Fibroblast of skin of abdomen (primary cell): ENCODE data around the gene GABRB1.
"Not testable (repeated sequence)": the region's sequence is repeated elsewhere in the genome, so short reads cannot be mapped to it uniquely, and the experiment has no call there.

Experiments
- DNase-seq: peaks from one replicate; pipeline ENCODE4 v3.0.0-alpha.2; 2013

GABRB1 gene

DNA sequence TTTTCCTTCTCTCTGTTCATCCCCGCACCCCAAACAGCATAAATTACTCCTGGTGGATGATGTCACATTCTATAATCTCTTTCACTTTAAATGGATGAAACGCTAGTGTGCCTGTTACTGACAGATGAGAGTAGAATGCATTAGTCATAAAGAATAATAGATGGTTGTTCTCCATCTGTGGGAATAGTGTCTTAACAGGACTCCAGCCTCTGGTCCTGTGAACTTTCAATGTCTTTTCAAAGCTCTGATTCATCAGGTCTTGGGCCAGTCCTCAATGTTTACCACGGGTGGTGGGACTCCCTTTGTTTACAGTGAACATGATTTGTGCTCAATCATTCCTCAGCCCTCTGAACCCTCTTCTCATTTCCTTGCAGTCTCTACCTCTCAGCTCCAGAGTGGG, 182.6 kb downstream of the GABRB1 start:
- DNase-seq = peak; percentile 91

DNA sequence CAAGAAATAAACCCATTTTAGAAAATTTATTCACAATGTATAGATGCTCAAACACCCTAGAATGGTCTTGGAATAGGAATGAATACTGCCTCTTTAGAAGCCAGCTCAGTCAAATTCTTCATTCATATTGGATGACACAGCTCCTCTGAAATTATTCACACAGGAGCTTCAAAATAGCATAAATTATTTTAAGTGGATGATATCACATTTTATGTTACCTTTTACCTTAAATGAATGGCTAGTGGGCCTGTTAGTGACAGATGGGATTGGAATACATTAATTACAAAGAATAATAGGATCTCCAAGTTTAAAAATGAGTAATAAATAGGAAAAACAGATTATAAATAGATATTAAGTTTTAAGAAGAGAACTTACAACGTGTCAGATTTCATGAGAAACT, 184.4 kb downstream of the GABRB1 start:
- DNase-seq = peak; percentile 45

GRCh38 chr4:47217291-47217690, 185.9 kb downstream of the GABRB1 start:
- DNase-seq = no peak

- no peak for DNase-seq
These were observed 186.5 kb downstream of the GABRB1 start for GRCh38 chr4:47217884-47218283.

DNA sequence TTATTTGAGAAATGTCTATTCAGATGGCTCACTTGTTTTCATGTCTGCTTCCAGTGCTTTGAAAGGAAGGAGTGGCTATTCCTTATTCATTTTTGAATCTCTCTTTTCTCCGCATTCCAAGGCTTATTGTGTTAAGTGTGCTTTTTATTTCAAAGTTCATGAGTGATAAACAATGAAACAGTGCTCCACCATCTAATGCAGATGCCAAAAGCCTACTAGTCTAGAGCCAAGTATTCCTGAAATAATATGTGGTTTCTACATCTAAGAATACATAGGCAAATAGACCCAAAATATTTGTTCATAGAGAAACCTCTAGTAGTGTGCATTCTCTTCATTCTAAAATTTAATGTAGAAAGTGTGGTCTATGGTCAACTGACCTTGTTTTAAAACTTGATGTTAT, 187.3 kb downstream of the GABRB1 start:
- DNase-seq = no peak

DNA sequence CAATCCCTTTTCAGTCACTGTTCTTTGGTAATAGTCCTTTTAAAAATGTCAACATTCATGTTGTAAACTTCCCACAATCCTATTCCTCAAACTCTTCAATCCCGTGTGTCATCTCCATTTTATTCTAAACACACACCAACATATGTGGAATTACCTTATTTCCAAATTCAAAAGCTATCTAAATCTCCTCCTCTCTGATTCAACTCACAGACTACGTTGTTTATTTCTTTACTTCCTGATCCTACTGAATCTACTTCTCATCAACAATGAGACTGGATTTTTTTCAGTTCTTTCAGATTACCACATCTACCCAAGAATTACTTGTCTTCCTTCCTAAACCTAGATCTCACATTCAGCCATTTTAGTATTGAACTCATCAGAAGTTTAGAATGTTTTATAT, 188.2 kb downstream of the GABRB1 start:
- no peak for DNase-seq

DNA sequence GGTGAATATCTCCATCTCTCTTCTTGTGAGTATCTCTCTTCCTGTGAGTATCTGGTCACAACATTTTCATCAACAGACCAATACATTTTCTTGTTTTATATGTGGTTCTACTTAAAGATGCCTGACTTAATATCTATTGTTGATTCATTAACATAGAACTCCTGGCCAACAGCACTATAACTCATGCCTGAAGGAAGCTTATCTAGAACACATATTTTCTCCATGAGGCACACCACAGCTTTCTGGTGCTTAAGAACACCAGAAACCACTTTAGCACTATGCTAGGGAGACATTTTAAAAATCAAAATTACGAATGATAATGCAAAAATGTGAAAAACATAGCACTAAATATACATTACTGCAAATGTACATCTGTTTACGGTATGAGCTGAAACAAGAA, 190.4 kb downstream of the GABRB1 start:
- peak; percentile 83 for DNase-seq

- DNase-seq = peak; percentile 26
These were observed 190.9 kb downstream of the GABRB1 start for GRCh38 chr4:47222276-47222675.

DNA sequence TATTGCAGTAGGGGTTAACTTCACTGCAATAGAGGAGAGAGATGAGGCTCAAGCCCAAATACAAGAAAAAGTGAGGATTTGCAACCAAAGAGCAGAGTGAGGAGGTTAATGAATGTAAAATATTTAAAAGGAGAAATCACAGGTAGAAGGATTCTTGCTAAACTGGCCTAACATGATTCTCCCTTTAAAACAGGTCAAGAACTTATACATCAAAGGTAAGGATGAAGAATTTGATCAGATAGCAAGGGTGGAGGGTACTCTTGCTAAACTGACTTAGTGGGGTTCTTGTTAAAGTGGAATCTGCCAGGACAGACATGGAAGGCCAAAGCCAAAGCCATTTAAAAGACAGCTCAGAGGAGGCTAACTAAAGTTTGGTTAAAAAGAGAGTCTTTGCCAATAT, 193.0 kb downstream of the GABRB1 start:
- no peak for DNase-seq

DNA sequence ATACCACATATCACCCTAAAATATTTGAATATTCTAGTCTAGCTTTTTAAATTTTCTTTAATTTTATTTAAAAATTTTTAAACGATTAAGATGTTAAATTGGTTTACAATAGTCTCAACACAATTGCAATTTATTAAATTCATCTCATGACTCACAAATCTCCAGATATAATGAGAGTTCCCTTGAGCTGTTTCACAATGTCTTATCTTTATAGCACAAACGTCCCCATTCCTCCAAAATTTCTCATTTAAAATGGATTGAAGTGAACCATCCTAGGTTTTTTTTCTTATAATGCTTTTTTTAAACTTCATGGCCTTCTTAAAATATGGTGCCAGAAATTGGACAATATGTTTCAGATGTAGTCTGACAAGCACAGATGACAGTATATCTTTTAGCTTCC, 204.4 kb downstream of the GABRB1 start:
- no peak for DNase-seq

GRCh38 chr4:47238667-47239066, 207.3 kb downstream of the GABRB1 start:
- DNase-seq = peak; percentile 63

GRCh38 chr4:47239649-47240048, 208.3 kb downstream of the GABRB1 start:
- DNase-seq = no peak

DNA sequence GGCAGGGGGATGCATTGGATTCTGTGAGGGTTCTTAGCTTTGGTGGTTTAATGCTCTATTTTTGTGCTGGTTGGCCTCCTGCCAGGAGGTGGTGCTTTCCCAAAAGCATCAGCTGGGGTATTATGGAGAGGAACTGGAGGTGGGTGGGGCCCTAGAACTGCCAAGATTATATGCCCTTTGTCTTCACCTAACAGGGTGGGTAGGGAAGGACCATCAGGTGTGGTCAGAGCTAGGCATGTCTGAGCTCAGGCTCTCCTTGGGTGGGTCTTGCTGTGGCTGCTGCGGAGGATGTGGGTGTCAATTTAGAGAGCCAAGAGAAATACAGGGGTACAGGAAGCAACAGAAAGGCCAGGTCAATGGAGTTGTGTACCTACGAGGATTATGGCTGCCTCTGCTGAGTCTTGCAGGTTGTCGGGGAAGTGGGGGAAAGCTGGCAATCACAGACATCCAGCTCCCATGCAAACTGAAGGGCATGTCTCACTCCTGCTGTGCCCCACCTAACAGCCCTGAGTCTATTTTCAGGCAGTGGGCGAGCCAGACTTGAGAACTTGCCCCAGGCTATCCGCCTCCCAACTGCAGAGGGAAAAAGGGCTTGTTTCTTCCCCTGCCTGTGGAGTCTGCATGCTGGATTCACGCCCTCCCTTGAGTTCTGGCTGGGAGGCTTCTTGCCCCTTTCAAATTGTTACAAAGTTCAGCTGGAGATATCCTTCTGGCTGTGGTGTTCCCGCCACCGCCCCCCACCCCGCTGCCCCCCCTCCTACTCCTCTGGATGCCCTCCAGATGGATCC, 220.2 kb downstream of the GABRB1 start:
- DNase-seq = no peak

GRCh38 chr4:47263721-47264120, 232.4 kb downstream of the GABRB1 start:
- DNase-seq = no peak

- DNase-seq = no peak
These were observed 239.0 kb downstream of the GABRB1 start for GRCh38 chr4:47270201-47270888.

DNA sequence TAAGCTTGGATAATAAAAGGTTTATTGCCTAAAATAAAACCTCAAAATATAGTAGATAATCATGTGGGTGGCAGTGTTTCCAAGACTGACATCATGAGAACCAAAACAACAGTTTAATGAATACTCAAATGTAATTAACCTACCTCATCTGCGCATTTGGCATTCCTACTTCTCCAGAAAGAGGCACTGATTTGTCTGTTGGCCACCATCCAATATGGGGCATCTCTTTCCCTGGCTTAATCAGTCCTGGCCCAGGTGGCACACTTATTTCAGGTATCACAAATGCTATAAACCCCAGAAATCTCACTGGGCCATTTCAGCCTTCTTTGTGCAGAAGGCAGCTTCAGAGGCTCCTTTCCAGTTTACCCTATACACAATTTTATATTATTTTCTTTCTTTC, 239.9 kb downstream of the GABRB1 start:
- DNase-seq = no peak

- no peak for DNase-seq
These were observed 243.5 kb downstream of the GABRB1 start for GRCh38 chr4:47274901-47275300.

- no peak for DNase-seq
These were observed 244.2 kb downstream of the GABRB1 start for GRCh38 chr4:47275595-47275994.

GRCh38 chr4:47278631-47279030, 247.3 kb downstream of the GABRB1 start:
- DNase-seq = no peak

GRCh38 chr4:47287735-47288134, 256.4 kb downstream of the GABRB1 start:
- peak; percentile 47 for DNase-seq

DNA sequence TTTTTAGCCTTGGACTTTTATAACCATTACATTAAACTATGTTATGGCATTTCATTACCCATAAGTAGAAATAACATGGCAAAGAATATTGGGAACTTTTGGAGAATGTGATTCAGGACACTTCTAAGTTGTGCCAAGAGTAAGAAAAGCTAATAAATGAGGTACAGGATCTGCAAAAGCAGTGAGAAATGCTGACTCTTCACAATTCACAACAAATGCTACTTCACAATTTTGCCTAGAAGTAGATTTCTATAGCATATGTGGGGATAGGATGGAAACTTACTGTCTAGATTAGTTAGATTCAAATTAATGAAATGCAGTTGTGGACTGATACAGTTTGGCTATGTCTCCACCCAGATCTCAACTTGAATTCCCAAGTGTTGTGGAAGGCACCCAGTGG, 258.4 kb downstream of the GABRB1 start:
- DNase-seq = no peak

DNA sequence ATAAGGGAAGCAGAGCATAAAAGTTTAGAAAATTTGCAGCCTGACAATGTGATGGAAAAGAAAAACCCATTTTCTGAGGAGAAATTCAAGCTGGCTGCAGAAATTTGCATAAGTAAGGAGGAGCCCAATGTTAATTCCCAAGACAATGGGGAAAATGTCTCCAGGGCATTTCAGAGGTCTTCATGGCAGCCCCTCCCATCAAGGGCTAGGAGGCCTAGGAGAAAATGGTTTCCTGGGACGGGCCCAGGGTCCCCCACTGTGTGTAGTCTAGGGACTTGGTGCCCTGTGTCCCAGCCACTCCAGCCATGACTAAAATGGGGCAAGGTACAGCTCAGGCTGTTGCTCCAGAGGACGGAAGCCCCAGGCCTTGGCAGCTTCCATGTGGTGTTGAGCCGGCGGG, 259.5 kb downstream of the GABRB1 start:
- not testable (repeated sequence) for DNase-seq

- no peak for DNase-seq
These were observed 277.8 kb downstream of the GABRB1 start for GRCh38 chr4:47309165-47309564.

GRCh38 chr4:47312170-47312569, 280.8 kb downstream of the GABRB1 start:
- DNase-seq = no peak
